Heart right ventricle (tissue), 16 donors: ENCODE results near the gene SLC16A10. TPM values are rescaled to one million over a fixed set of nuclear protein-coding genes. Genes with fewer than 3 reads are reported as not detected.
"Not testable (repeated sequence)": the region's sequence is repeated elsewhere in the genome, so short reads cannot be mapped to it uniquely, and the experiment has no call there.

Experiments
- ATAC-seq, 8 donors: fragments of 200-7000 bp; cut with Tn5 transposase; one replicate each; pipeline ENCODE4 v1.9.1; 2020; ENCODE audit warnings: mild to moderate bottlenecking in 8 of 8, moderate library complexity in 8 of 8, moderate number of reproducible peaks in 1 of 8
- DNase-seq, 2 donors: peaks; one replicate each; pipeline ENCODE4 v3.0.0-alpha.2; 2020
- H3K27ac ChIP-seq, 10 donors: fragments of 200-600 bp; sonication (generic) in 2 of 10; one replicate each; pipeline versions ENCODE4 v1.5.0 to v1.8.0; 2020 to 2022; ENCODE audit warnings: mild to moderate bottlenecking in 3 of 10
- H3K27me3 ChIP-seq, 7 donors: fragments of 200-600 bp; one replicate each; pipeline ENCODE4 v1.8.0; 2021 to 2022; ENCODE audit warnings: mild to moderate bottlenecking in 2 of 7
- H3K36me3 ChIP-seq, 9 donors: fragments of 200-600 bp; sonication (generic) in 1 of 9; one replicate each; pipeline versions ENCODE4 v1.5.0 to v1.8.0; 2020 to 2022; ENCODE audit warnings: mild to moderate bottlenecking in 2 of 9
- H3K4me1 ChIP-seq, 9 donors: fragments of 200-600 bp; sonication (generic) in 1 of 9; one replicate each; pipeline versions ENCODE4 v1.5.0 to v1.8.0; 2020 to 2022; ENCODE audit warnings: mild to moderate bottlenecking in 4 of 9
- H3K4me3 ChIP-seq, 10 donors: fragments of 200-600 bp; sonication (generic) in 2 of 10; one replicate each; pipeline versions ENCODE4 v1.5.0 to v1.8.0; 2020 to 2022; ENCODE audit warnings: mild to moderate bottlenecking in 7 of 10, moderate library complexity in 2 of 10
- H3K9me3 ChIP-seq, 11 donors: fragments of 200-600 bp in 10 of 11; sonication (generic) in 2 of 11; one replicate each; pipeline versions ENCODE4 v1.5.0 to v1.8.0; 2013 to 2022; ENCODE audit warnings: mild to moderate bottlenecking in 2 of 11, control low read depth in 1 of 11, moderate library complexity in 1 of 11
- CTCF ChIP-seq, 9 donors: fragments of 200-600 bp; sonication (generic) in 2 of 9; IDR thresholded peaks; one replicate each; pipeline versions ENCODE4 v1.5.0 to v1.8.0; 2021 to 2022; ENCODE audit warnings: antibody characterized with exemption in 9 of 9, mild to moderate bottlenecking in 5 of 9, moderate library complexity in 1 of 9
- WGBS, 2 donors: extraction: QIAGEN DNeasy Blood & Tissue Kit; methylation state at CpG; one replicate each; pipeline ENCODE4 v1.1.7; 2013; ENCODE audit warnings: inconsistent platforms in 1 of 2; 5-methylcytosine and 5-hydroxymethylcytosine counted together
- intact Hi-C, 10 donors: fragments of 100-400 bp; cut with DNase I; formaldehyde crosslinking; loops; one replicate each; pipeline versions ENCODE4 v1.11.1 to v1.14.2; 2022
- polyA plus RNA-seq, 2 donors: library from polyadenylated mRNA; stranded (reverse); fragments of 200-250 nt; gene quantifications; one replicate each; pipeline ENCODE4 v1.2.3, GENCODE V29; 2013
- total RNA-seq, 10 donors: library from RNA; stranded (reverse); fragmentation: NEBNext Ultra II Directional in 3 of 10; extraction: Animal tissue kit (Norgen Biotek cat#: 25700) in 3 of 10; gene quantifications; one replicate each; pipeline versions ENCODE4 v1.2.1 to v1.2.4, GENCODE V29; 2021 to 2023
- donor health status: Arrhythmogenic right ventricular cardiomyopathy.
- donor health status: ischemic (EF 13 %, LVEDD 7.1; RV severe dilation, severe dysfunction).
- donor health status: healthy with polysubstance abuse.
- donor health status: DM: no; HTN: yes; CAD: no.
- donor health status: DM: no; HTN: no; CAD: no.
- donor health status: ischemic (EF 25% LVEDD 6.9; RV normal size, moderate dysfunction).
- donor health status: ischemic (EF 25% LVEDD 5.7; RV mildly dilated, moderate dysfunction).
- donor health status: healthy.
- donor health status: DM: yes; HTN: yes; CAD: no.
- donor health status: Ischemic cardiomyopathy.
- donor health status: ischemic (EF 35%, LVEDD 5.7; RV mildly dilated, moderate dysfunction).
- donor health status: nonischemic (EF 11% LVEDD 7.7; RV severe dilation, severe dysfunction).
- donor health status: DM: yes; HTN: yes; CAD: no.
- donor health status: PGD.
- donor health status: ischemic (EF 29% LVEDD 5.4; RV normal size, mild dysfunction).
- donor health status: nonischemic (EF 23%, LVEDD 6.1; RV moderate dilation, normal function).

SLC16A10 gene
- total and polyA plus RNA-seq, 12 donors, result 1.4 to 8.1 (median 5.7) TPM

GRCh38 chr6:111061508-111061907 lies 25.8 kb upstream of the SLC16A10 start:
- Histone ChIP-seq H3K27me3 (no peaks in the 10 kb centered on the region), H3K36me3 (no peaks in the 10 kb centered on the region), H3K9me3 (peaks cover 0 to 18% (median 5%) of the 10 kb centered on the region in 11 donors), H3K4me1 (peaks cover 0 to 2% (median 0%) of the 10 kb centered on the region in 9 donors), H3K27ac (no peak overlapping the region), H3K4me3 (no peak overlapping the region)
- 74% methylated on average over 5 of the region's 5 CpGs for WGBS, 2 donors
- no peak for DNase-seq
- intact Hi-C loops, result no loop called here
- TF ChIP-seq CTCF (IDR thresholded peaks at IDR 0.05), result no peak
- ATAC-seq, result no peak

- ATAC-seq, H3K4me1 ChIP-seq, H3K27me3 ChIP-seq, intact Hi-C loops, H3K4me3 ChIP-seq, DNase-seq, H3K27ac ChIP-seq, H3K36me3 ChIP-seq: not testable (repeated sequence)
- H3K9me3 ChIP-seq, result peaks cover 0 to 18% (median 5%) of the 10 kb centered on the region in 11 donors
- 83 to 95% methylated on average over 5 of the region's 5 CpGs for WGBS, 2 donors
Measured at GRCh38 chr6:111061985-111062384, 25.3 kb upstream of the SLC16A10 start.

GRCh38 chr6:111062860-111063259 lies 24.4 kb upstream of the SLC16A10 start:
- H3K36me3 ChIP-seq, H3K27me3 ChIP-seq, H3K27ac ChIP-seq, intact Hi-C loops, DNase-seq, H3K4me1 ChIP-seq, ATAC-seq, H3K4me3 ChIP-seq: not testable (repeated sequence)
- 89 to 95% methylated on average over 5 of the region's 5 CpGs for WGBS, 2 donors
- H3K9me3 ChIP-seq, result peaks cover 0 to 18% (median 5%) of the 10 kb centered on the region in 11 donors

GRCh38 chr6:111068109-111068865 lies 19.0 kb upstream of the SLC16A10 start:
- intact Hi-C loops, result no loop called here
- Histone ChIP-seq H3K27ac (no peak overlapping the region), H3K36me3 (no peaks in the 10 kb centered on the region), H3K27me3 (peaks cover 0 to 11% (median 0%) of the 10 kb centered on the region in 7 donors), H3K9me3 (peaks cover 0 to 14% (median 5%) of the 10 kb centered on the region in 11 donors), H3K4me3 (no peak overlapping the region), H3K4me1 (peaks cover 0 to 6% (median 0%) of the 10 kb centered on the region in 9 donors)
- WGBS, 2 donors, result 60 to 71% methylated on average over 8 of the region's 8 CpGs
- no peak for ATAC-seq
- no peak for DNase-seq
- TF ChIP-seq CTCF (IDR thresholded peaks at IDR 0.05), result no peak

- Histone ChIP-seq H3K4me1 (peaks cover 0 to 6% (median 0%) of the 10 kb centered on the region in 9 donors), H3K27me3 (peaks cover 0 to 11% (median 0%) of the 10 kb centered on the region in 7 donors), H3K36me3 (no peaks in the 10 kb centered on the region), H3K4me3 (no peak overlapping the region), H3K9me3 (peaks cover 0 to 8% (median 3%) of the 10 kb centered on the region in 11 donors), H3K27ac (no peak overlapping the region)
- intact Hi-C loops, result no loop called here
- ATAC-seq (no peak), DNase-seq (no peak)
- TF ChIP-seq CTCF (IDR thresholded peaks at IDR 0.05), result no peak
- 44 to 45% methylated on average over 2 of the region's 2 CpGs for WGBS, 2 donors
Measured at GRCh38 chr6:111068866-111069234, 18.5 kb upstream of the SLC16A10 start.
